ENCODE data around the gene SPINK13.
"Not testable (repeated sequence)": the region's sequence is repeated elsewhere in the genome, so short reads cannot be mapped to it uniquely, and the experiment has no call there.

Gene SPINK13

GRCh38 chr5:148268566-148268965, at the start of gene SPINK13:
Gene SPINK13 (plus strand): TSS chr5:148268794. CDS start chr5:148270073, 1,279 bp downstream.
- DNase-seq: no peak

GRCh38 chr5:148221508-148221907, 47.1 kb upstream of the SPINK13 start:
- DNase-seq: no peak

- DNase-seq: no peak
Measured at GRCh38 chr5:148224117-148224742, 44.4 kb upstream of the SPINK13 start.

- no peak for DNase-seq
Measured at GRCh38 chr5:148228392-148228984, 40.1 kb upstream of the SPINK13 start.

GRCh38 chr5:148229840-148230239, 38.8 kb upstream of the SPINK13 start:
- DNase-seq: no peak

- no peak for DNase-seq
Measured at GRCh38 chr5:148230240-148230639, 38.4 kb upstream of the SPINK13 start.

- no peak for DNase-seq
Measured at GRCh38 chr5:148237785-148238417, 30.7 kb upstream of the SPINK13 start.

- DNase-seq: no peak
Measured at GRCh38 chr5:148238418-148238794, 30.2 kb upstream of the SPINK13 start, which contains the start of gene MARCOL. Gene MARCOL (plus strand): TSS chr5:148238525. CDS start chr5:148238598, 73 bp downstream.

GRCh38 chr5:148248894-148249293, 19.7 kb upstream of the SPINK13 start:
- no peak for DNase-seq

- no peak for DNase-seq
Measured at GRCh38 chr5:148255456-148255855, 13.1 kb upstream of the SPINK13 start.

- DNase-seq: no peak
Measured at GRCh38 chr5:148259288-148259687, 9.3 kb upstream of the SPINK13 start.

- DNase-seq: no peak
Measured at GRCh38 chr5:148261221-148261620, 7.4 kb upstream of the SPINK13 start.

GRCh38 chr5:148267962-148268361, 632 bp upstream of the SPINK13 start:
- DNase-seq: no peak

GRCh38 chr5:148275129-148275528, 6.5 kb downstream of the SPINK13 start:
- not testable (repeated sequence) for DNase-seq

- peak; percentile 1 for DNase-seq
Measured at GRCh38 chr5:148280893-148281292, 12.3 kb downstream of the SPINK13 start.

GRCh38 chr5:148281336-148281735, 12.7 kb downstream of the SPINK13 start:
- not testable (repeated sequence) for DNase-seq

- DNase-seq: peak; percentile 52
Measured at GRCh38 chr5:148290271-148291195, 21.9 kb downstream of the SPINK13 start.

- DNase-seq: no peak
Measured at GRCh38 chr5:148297731-148298130, 29.1 kb downstream of the SPINK13 start.

GRCh38 chr5:148306446-148306845, 37.9 kb downstream of the SPINK13 start:
- DNase-seq: no peak

- DNase-seq: no peak
Measured at GRCh38 chr5:148309019-148309418, 40.4 kb downstream of the SPINK13 start.

- DNase-seq: no peak
Measured at GRCh38 chr5:148309746-148310145, 41.2 kb downstream of the SPINK13 start.

- DNase-seq: no peak
Measured at GRCh38 chr5:148311484-148311883, 42.9 kb downstream of the SPINK13 start.

GRCh38 chr5:148312153-148312552, 43.6 kb downstream of the SPINK13 start, which contains the start of gene SPINK7:
Gene SPINK7 (plus strand): TSS chr5:148312423. CDS start chr5:148312484, 61 bp downstream.
- DNase-seq: no peak
